Measurements from ENCODE around the gene SGIP1.
"Not testable (repeated sequence)": the region's sequence is repeated elsewhere in the genome, so short reads cannot be mapped to it uniquely, and the experiment has no call there.

Gene SGIP1

DNA sequence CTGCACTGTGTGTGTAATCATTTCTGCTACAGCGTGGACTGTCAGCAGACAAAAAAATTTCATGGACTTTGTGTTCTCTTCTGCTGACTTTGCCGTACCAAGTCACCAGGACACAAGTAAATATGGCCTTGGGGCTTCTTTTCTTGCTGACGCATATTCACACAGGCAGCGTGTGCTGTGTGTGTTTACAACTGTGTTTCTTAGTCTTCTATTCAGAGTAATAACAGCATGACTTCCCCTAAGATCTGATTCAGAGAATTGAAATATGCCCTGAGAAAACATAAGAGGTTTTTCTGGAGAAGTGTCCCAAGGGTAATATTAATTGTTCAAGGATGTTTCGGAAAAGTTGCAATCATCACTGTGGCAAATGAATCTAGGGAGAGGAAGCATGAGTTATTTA, 171.2 kb downstream of the SGIP1 start:
- DNase-seq (ENCODE audit: extremely low spot score, insufficient read length, low read depth) (no peak), FAIRE-seq (no peak)

DNA sequence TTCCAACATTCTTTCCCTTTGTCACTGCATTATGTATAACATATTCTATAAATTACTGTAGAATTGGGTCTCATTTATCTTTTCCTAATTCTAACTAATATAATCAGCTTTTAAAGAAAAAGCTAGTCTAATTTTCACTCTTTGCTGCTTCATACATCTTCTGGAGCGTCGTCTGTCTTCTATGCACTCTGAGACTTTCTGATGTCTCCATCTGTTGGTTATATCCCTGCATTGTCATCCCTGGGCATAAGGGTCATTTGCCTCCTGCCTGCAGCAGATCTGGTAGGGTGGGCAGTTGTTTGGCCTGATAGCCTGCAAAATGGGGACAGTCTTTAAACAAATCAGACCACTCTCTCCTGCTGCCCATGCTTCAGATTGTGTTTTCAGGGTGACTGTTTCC, 177.5 kb downstream of the SGIP1 start:
- DNase-seq (ENCODE audit: extremely low spot score, insufficient read length, low read depth) (no peak), FAIRE-seq (no peak)

DNA sequence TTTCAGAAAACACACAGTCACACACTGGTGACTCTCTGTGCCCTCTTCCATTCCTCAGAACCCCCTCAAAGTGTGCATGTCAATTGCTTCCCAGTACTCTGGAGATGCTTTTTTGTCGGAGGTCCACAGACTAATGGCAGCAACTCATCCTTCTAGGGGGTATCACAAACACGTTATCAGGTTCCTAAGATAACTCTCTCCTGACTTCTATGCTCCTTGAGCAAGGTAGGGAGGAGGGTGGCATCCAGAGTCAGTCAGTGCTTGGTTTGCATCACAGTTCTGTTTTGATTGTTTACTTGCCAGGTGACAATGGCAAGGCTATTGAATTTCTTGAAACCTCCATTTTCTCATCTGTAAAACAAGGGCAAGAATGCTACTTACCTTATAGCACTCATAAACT, 178.9 kb downstream of the SGIP1 start:
- FAIRE-seq (no peak), DNase-seq (ENCODE audit: extremely low spot score, insufficient read length, low read depth) (no peak)

DNA sequence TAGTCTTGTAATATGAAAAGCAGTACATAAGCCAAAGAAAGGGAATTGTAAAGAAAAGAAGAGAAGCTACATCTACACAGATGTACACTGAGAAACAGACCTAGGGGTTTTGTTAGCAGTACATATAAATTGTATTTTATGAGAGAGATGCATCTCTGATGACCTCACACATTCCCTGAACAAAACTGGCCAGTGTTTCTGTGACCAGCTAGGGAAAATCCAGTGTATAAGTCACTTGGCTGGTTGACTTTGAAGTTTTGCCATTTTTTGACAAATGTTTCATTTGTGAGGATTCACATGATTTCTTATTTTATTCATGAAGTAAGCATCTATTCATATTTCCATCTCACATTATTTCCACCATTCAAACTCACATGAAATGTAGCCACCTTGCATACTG, 190.0 kb downstream of the SGIP1 start:
- DNase-seq (ENCODE audit: extremely low spot score, insufficient read length, low read depth) (no peak), FAIRE-seq (no peak)

GRCh38 chr1:66725885-66726665, 192.1 kb downstream of the SGIP1 start:
- DNase-seq (ENCODE audit: extremely low spot score, insufficient read length, low read depth) (peak; percentile 14), FAIRE-seq (peak; percentile 91)

DNA sequence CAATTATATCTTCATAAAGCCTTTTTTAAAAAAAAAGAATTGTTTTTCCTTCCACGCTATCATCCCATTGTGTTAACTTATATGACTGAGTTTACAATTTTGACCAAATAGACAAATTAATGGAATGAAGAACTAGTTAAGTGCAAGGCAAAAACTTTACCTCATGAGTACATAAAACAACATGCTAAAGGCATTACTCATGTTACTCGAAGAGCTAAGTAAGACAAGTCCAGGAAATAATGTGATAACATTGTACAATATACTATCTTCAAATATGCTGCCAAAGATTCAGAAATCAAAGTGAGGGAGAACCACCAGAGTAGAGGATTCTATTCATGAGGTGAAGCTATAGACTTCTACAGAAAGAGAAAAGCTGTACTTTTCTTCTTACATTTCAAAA, 194.1 kb downstream of the SGIP1 start:
- no peak for DNase-seq (ENCODE audit: extremely low spot score, insufficient read length, low read depth)
- FAIRE-seq = no peak

GRCh38 chr1:66728716-66729115, 194.8 kb downstream of the SGIP1 start:
- not testable (repeated sequence) for DNase-seq (ENCODE audit: extremely low spot score, insufficient read length, low read depth); FAIRE-seq

DNA sequence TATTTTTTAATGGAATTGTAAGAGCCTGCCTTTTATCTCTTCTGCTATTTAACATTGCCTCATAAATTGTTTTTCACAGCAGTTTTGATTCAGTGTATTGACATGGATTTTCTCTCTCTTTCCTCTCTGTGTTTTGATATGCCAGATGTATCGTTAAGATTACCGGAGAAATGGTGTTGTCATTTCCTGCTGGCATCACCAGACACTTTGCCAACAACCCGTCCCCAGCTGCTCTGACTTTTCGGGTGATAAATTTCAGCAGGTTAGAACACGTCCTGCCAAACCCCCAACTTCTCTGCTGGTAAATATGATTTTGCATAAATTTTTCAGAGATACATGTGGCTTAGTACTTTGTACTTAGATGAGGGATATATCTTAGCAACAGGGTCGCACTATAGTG, 195.2 kb downstream of the SGIP1 start:
- no peak for FAIRE-seq
- no peak for DNase-seq (ENCODE audit: extremely low spot score, insufficient read length, low read depth)

DNA sequence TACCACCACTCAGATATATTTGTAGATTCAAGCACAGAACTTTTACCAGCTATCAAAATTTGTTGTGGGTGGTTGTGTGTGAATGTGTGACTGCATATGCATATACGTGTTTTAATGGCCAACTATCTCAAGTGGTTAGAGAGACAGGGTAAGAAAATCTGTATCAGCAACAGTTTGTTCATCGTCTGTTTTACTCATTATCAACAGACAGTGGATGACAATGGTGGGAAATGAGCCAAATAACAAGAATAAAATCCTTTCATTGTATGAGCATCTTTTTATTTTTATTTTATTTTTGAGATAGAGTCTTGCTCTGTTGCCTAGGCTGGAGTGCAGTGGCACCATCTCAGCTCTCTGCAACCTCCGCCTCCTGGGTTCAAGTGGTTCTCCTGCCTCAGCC, 195.6 kb downstream of the SGIP1 start:
- FAIRE-seq = no peak
- no peak for DNase-seq (ENCODE audit: extremely low spot score, insufficient read length, low read depth)

- DNase-seq (ENCODE audit: extremely low spot score, insufficient read length, low read depth) (no peak), FAIRE-seq (no peak)
Measured at GRCh38 chr1:66730462-66730861, 196.5 kb downstream of the SGIP1 start.

GRCh38 chr1:66731170-66731865, 197.4 kb downstream of the SGIP1 start:
- DNase-seq (ENCODE audit: extremely low spot score, insufficient read length, low read depth) (no peak), FAIRE-seq (no peak)

GRCh38 chr1:66732407-66733166, 198.6 kb downstream of the SGIP1 start:
- DNase-seq (ENCODE audit: extremely low spot score, insufficient read length, low read depth) = no peak

GRCh38 chr1:66733348-66734017, 199.5 kb downstream of the SGIP1 start:
- DNase-seq (ENCODE audit: extremely low spot score, insufficient read length, low read depth) (no peak), FAIRE-seq (peak; percentile 63)

More at GRCh38 chr1:66732407-66733166, 198.6 kb downstream of the SGIP1 start:
- no peak for FAIRE-seq

DNA sequence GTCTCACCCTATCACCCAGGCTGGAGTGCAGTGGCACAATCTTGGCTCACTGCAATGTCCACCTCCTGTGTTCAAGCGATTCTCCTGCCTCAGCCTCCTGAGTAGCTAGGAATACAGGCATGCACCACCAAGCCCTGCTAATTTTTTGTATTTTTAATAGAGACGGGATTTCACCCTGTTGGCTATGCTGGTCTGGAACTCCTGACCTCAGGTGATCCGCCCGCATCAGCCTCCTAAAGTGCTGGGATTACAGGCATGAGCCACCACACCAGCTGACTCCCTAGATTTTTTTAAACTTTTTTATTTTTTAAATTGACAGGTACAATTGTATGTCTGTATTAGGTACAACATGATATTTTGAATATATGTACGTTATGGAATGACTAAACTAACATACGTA, 200.6 kb downstream of the SGIP1 start:
- DNase-seq (ENCODE audit: extremely low spot score, insufficient read length, low read depth); FAIRE-seq: not testable (repeated sequence)

DNA sequence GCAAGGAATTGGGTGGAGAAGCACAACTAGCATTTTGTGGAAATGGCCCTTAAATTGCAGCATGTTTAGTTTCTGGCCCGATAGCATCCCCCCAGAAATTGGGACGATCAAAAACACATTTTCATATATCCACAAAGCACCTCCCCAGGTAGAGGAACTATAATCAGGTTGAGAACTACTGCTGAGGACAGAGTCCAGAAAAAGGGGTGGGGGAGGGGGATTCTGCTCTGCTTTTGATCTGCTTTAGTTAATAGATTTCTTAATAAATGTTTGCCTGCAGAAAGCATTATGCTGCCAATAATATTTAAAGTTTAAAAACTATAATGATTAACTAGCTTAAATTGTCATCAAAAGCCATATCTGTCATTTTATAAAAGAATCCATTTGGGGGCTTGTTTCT, 203.9 kb downstream of the SGIP1 start:
- DNase-seq (ENCODE audit: extremely low spot score, insufficient read length, low read depth) = no peak
- FAIRE-seq = no peak

DNA sequence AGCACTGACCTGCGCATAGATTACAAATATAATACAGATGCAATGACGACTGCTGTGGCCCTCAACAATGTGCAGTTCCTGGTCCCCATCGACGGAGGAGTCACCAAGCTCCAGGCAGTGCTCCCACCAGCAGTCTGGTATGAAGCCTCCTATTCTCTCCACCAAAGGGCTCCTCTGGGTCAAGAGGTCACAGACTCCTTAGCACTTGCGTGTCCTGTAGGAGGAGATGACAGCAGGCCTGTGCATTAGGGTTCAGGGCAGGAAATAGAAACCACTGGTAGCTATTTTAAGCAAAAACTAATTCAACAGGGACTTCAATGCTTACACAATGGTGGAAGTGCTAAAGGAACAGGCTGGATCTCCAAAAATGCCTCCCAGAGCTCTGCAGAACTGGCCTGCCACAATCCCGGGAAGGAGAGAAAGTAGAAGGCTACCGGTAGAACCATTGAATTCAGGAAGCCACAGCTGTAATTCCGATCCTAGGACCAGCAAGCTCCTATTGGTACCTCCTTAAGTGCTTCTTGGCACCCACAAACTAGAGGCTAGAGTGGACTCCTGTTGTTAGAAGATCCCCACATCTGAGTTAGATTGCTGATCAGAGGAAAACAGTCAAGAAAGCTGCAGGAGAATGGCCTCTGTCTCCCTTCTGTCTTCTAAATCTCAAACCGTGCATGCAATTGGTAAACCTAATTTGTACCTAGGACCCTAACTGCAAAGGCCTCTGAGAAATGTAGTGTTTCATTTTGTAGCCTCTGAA, 205.6 kb downstream of the SGIP1 start:
- DNase-seq (ENCODE audit: extremely low spot score, insufficient read length, low read depth) (no peak), FAIRE-seq (no peak)

GRCh38 chr1:66745451-66745850, 211.5 kb downstream of the SGIP1 start:
- no peak for FAIRE-seq
- no peak for DNase-seq (ENCODE audit: extremely low spot score, insufficient read length, low read depth)

- FAIRE-seq (no peak), DNase-seq (ENCODE audit: extremely low spot score, insufficient read length, low read depth) (no peak)
Measured at GRCh38 chr1:66747501-66747900, 213.5 kb downstream of the SGIP1 start.

GRCh38 chr1:66750577-66750976, 216.6 kb downstream of the SGIP1 start:
- DNase-seq (ENCODE audit: extremely low spot score, insufficient read length, low read depth) (no peak), FAIRE-seq (no peak)

- FAIRE-seq = no peak
- DNase-seq (ENCODE audit: extremely low spot score, insufficient read length, low read depth) = no peak
Measured at GRCh38 chr1:66751160-66751559, 217.2 kb downstream of the SGIP1 start.

Measured in GM18507 (cell line).